Rectal smooth muscle tissue (tissue), 1 donor: Measurements from ENCODE around the gene SV2B.
A peak's percentile ranks its signal among the peaks of the same experiment; 100 is the strongest.
"Not testable (repeated sequence)": the region's sequence is repeated elsewhere in the genome, so short reads cannot be mapped to it uniquely, and the experiment has no call there.

Source experiments
- H3K27ac ChIP-seq: one replicate; pipeline ENCODE4 v1.7.0; 2013; ENCODE audit warnings: low read depth, low read length, inconsistent platforms
- H3K27me3 ChIP-seq: one replicate; pipeline ENCODE4 v1.7.0; 2013; ENCODE audit warnings: low read length; ENCODE audit not compliant: control insufficient read depth, insufficient read depth
- H3K36me3 ChIP-seq: one replicate; pipeline ENCODE4 v1.7.0; 2013; ENCODE audit warnings: low read length; ENCODE audit not compliant: control insufficient read depth, insufficient read depth
- H3K4me1 ChIP-seq: one replicate; pipeline ENCODE4 v1.7.0; 2013; ENCODE audit warnings: low read length; ENCODE audit not compliant: control insufficient read depth, insufficient read depth
- H3K4me3 ChIP-seq: one replicate; pipeline ENCODE4 v1.7.0; 2013; ENCODE audit warnings: low read length
- H3K9ac ChIP-seq: one replicate; pipeline ENCODE4 v1.7.0; 2013; ENCODE audit warnings: low read length

Gene SV2B

DNA sequence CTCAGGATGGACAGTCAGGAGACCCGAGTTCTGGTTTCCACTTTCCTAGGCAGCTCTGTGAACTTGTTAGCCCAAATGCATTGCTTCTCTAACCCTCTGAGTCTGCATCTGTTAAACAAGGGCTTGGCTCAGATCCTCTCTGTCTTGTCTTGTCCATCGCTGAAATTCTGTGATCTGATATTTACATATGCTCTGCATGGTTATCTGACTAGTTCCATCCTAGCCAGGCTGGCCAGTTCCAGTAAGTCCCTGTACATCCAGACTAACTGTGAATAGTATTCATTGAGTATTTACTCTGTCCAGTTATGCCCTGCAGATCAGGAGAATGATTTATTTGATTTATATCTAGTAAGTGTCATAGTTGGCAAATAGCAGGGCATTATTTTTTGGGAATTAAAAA lies 27.0 kb upstream of the SV2B start:
- Histone ChIP-seq H3K4me3 (no peak overlapping the region), H3K36me3 (no peaks in the 10 kb centered on the region), H3K4me1 (no peaks in the 10 kb centered on the region)

DNA sequence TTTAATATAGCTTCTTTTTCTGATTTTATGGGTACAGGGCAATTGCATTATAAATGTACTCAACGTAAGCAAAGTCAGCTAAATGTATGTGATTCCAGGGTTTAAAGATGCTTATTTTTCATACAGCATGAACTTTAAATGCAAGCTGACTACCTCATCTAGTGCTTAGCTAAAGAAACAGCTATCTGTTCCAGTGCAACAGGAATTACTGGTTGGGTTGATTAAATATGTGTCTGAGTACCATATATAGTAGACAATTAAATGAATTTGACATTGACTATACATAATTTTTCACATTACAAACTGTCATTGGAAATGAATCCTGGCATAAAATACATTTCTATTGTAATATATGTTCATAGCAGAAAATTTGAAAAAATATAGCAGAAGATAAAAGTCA lies 26.3 kb upstream of the SV2B start:
- Histone ChIP-seq H3K4me1 (no peaks in the 10 kb centered on the region), H3K36me3 (no peaks in the 10 kb centered on the region), H3K27me3 (no peaks in the 10 kb centered on the region), H3K4me3 (no peak overlapping the region), H3K27ac (no peak overlapping the region), H3K9ac (no peak overlapping the region)

More for the DNA sequence above, 27.0 kb upstream of the SV2B start:
- no peaks in the 10 kb centered on the region for H3K27me3 ChIP-seq
- no peak overlapping the region for H3K27ac ChIP-seq
- H3K9ac ChIP-seq = no peak overlapping the region

DNA sequence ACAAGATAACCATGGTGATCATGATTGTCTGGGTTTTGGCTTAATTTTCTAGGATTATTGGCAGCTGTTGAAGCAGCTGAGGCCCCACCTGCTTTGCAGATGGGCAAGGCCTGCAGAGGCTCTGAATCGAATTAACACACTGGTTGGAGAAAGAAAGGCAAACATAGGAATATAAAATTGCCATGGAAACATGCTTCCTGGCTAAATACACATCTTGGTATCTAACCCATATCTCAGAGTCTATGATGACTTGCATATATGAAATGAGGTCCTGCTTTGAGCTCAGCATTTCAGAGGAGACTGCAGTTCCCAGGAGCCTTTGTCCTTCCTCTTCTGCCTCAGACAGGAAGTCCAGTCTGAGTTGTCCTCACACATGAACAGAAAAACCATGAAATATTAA lies 24.3 kb upstream of the SV2B start:
- Histone ChIP-seq H3K36me3 (no peaks in the 10 kb centered on the region), H3K27ac (no peak overlapping the region), H3K4me1 (no peaks in the 10 kb centered on the region), H3K4me3 (no peak overlapping the region), H3K9ac (no peak overlapping the region), H3K27me3 (no peaks in the 10 kb centered on the region)

DNA sequence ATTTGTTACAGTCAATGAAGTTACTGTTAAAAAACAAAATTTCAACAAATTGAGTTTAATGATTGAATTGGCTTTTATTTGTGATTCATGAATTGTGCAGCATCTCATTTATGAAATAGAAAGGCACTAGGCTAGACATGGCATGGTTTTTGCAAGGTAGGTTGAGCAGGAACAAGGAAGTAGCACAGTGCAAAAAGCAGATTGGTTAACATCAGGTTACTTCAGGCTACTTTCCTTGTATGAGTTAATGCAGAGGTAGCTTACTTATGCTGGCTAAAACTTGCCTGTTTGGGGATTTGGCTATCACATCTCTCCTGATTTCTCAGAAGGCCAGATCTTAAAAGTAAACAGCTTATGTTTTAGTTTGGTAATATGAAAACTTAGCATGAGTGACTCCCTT lies 23.0 kb upstream of the SV2B start:
- Histone ChIP-seq H3K27me3 (no peaks in the 10 kb centered on the region), H3K4me3 (no peak overlapping the region), H3K4me1 (no peaks in the 10 kb centered on the region), H3K36me3 (no peaks in the 10 kb centered on the region), H3K27ac (no peak overlapping the region), H3K9ac (no peak overlapping the region)

DNA sequence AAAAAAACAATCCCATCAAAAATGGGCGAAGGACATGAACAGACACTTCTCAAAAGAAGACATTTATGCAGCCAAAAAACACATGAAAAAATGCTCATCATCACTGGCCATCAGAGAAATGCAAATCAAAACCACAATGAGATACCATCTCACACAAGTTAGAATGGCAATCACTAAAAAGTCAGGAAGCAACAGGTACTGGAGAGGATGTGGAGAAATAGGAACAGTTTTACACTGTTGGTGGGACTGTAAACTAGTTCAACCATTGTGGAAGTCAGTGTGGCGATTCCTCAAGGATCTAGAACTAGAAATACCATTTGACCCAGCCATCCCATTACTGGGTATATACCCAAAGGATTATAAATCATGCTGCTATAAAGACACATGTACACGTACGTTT lies 6.2 kb upstream of the SV2B start:
- H3K27me3 ChIP-seq, H3K27ac ChIP-seq, H3K4me3 ChIP-seq, H3K36me3 ChIP-seq, H3K4me1 ChIP-seq, H3K9ac ChIP-seq: not testable (repeated sequence)

DNA sequence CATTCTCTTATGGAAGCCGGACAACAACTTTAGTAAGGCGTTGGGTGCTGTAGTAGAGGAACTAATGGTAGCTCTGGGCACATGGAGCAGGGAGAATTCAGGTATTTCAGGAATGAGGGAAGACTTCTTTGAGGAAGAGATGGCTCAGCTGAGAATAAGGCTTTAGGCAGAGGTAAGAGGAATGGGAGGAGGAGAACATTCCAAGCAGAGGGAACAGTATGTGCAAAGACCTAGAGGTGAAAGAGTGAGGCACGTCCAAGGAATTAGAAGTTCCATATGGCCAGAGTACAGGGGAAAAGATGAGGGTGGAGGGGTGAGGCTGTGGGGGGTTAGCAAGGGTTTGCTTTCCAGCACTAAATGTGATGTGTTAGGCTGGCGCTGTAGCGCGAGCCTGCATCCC lies 1.6 kb upstream of the SV2B start:
- H3K27me3 ChIP-seq = peaks cover 24% of the 10 kb centered on the region
- H3K4me1 ChIP-seq = no peaks in the 10 kb centered on the region
- H3K27ac ChIP-seq = no peak overlapping the region
- no peak overlapping the region for H3K4me3 ChIP-seq
- H3K9ac ChIP-seq = no peak overlapping the region
- H3K36me3 ChIP-seq = no peaks in the 10 kb centered on the region

DNA sequence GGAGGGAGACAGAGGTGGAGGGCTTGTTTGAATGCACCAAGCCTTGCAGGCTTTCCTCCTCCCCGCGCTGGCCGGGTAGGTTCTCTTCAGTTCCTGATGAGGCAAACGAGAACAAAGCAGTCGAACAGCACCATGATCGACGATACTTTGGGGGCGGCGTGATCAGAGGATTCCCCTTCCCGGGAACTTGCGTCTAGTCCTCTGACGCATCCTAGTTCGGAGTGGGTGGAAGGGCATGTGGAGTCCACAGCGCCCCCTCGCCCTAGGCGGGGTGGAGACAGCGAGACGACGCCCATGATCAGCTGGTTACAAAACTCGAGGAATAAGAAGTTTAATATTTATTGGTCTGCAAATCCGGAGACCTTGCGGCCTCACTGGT lies 452 bp upstream of the SV2B start:
- H3K27me3 ChIP-seq = peaks cover 24% of the 10 kb centered on the region
- H3K4me1 ChIP-seq = no peaks in the 10 kb centered on the region
- no peak overlapping the region for H3K9ac ChIP-seq
- no peaks in the 10 kb centered on the region for H3K36me3 ChIP-seq
- H3K27ac ChIP-seq = no peak overlapping the region
- H3K4me3 ChIP-seq = peak overlapping the region; percentile 36

DNA sequence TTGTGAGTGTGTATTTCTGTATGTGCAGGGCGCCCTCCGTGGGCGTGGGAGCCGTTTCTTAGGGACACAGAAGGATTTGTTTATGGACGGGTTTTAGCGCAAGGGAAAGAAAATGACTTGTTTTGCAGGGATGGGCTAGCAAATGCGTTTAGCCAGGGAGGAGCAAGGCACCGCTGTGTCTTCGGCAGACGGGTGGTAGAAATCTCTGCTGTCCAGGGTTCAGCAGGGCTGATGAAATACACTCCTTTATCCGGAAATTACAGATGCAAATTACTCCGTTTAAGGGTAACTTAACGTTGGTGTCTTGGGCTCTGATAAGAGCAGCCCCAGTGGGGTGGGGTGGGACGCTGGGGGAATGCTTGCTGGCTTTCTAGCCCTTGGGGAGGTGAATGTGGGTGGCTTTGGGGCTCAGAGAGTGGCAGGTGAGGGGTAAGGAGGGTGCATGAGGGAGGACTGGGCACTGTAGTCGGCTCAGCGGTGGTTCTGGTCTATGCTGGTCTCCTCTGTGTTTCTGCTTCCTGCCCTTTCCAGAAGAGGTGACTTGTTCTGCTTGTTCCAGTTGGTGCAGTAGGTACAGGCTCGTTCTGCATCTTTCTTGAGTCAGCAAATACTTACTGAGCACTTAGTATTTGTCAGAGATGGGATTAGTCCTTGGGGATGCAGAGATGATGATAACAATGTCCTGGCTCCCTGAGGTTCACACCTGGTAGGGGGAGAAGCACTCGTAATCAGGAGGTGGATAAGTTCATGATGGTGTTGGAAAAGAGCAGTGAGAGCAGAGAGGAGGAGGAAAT lies 954 bp downstream of the SV2B start:
- Histone ChIP-seq H3K4me1 (no peaks in the 10 kb centered on the region), H3K36me3 (no peaks in the 10 kb centered on the region), H3K4me3 (peak overlapping the region; percentile 52), H3K9ac (no peak overlapping the region), H3K27me3 (peaks cover 24% of the 10 kb centered on the region), H3K27ac (no peak overlapping the region)

DNA sequence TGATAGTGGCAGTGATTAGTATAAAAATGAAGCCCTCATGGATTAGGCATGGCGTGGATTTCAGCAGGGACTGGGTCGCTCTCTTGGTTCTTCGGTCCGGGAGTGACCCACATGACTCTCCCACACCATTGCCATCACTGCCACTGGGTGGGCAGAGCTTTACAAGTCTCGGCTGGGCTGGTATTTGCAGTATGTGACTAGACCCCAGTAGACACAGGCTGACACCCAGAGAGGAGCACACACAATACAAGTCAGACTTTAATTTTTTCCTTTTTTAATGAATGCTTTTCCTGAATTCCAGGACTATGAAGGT lies 1.5 kb downstream of the SV2B start:
- Histone ChIP-seq H3K36me3 (no peaks in the 10 kb centered on the region), H3K4me1 (no peaks in the 10 kb centered on the region), H3K4me3 (no peak overlapping the region), H3K27ac (no peak overlapping the region), H3K9ac (no peak overlapping the region), H3K27me3 (peaks cover 24% of the 10 kb centered on the region)

DNA sequence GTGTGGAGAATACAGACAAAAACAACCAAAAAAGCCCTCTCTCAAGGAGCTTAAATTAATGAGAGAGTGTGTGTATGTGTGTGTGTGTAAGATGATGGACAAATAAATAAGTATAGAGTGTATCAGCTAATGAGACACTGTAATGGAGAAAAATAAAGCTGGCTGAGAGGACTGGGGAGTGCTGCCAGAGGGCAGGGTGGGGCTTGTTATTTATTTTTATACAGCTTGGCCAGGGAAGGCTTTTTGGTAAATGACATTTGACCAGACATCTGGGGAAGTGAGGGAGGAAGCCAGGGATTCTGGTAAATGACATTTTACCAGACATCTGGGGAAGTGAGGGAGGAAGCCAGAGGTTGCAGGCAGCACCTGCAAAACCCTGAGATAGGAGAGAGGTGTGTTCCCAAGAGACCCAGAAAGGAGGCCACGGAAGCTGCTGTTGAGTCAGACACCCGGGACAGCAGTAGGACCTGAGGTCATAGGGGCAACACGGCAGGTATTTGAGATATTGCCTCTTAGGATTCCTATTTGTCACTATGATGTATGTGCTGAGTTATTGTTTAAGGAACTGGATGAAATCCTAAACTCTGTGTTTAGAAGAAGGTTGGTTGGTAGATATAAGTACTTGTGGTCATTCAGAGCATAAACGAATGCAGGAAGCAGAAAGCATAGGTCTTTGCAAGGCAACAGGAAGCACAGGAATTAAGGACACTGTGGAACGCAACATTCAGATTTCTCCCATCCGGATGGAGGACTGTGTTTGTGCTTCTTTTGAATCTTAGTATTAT lies 2.7 kb downstream of the SV2B start:
- no peaks in the 10 kb centered on the region for H3K4me1 ChIP-seq
- no peak overlapping the region for H3K4me3 ChIP-seq
- H3K27ac ChIP-seq = no peak overlapping the region
- no peaks in the 10 kb centered on the region for H3K36me3 ChIP-seq
- peaks cover 24% of the 10 kb centered on the region for H3K27me3 ChIP-seq
- H3K9ac ChIP-seq = no peak overlapping the region

DNA sequence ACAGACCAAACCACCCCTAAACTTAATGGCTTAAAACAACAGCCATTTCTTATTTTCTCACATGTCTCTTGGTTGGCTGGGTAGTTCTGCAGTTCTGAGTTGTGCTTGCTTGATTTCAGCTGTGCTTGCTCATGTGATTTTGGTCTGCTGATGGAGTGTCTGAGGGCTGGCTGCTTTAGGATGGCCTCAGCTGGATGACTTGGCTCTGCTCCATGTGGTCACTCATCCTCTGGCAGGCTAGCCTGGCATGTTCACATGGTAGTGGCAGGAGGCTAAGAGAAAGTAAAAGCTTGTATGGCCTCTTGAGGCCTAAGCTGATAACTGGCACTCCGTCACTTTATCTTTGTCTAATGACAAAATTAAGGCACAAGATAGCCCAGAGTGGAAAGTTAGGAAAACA lies 4.1 kb downstream of the SV2B start:
- no peaks in the 10 kb centered on the region for H3K4me1 ChIP-seq
- peaks cover 15% of the 10 kb centered on the region for H3K27me3 ChIP-seq
- no peak overlapping the region for H3K27ac ChIP-seq
- H3K9ac ChIP-seq = no peak overlapping the region
- no peak overlapping the region for H3K4me3 ChIP-seq
- H3K36me3 ChIP-seq = no peaks in the 10 kb centered on the region

DNA sequence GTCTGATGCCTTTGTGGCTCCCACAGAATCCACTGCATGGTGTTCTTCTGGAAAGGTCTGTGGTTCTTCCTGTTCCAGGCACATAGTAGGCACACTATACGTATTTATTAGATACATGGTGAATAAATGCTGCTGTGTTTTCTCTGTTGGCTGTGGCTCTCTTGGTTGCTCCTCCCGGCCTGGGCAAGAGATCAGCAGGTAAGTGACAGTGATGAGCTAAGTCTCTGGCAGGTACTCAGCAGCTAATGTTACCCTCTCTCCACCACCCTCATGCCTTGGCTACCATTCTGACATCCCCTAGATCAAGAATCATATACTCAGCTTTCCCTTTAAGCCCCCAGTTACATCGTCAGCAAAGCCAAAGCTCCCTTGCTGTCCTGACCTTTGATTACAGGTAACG lies 8.4 kb downstream of the SV2B start:
- Histone ChIP-seq H3K4me3 (no peak overlapping the region), H3K4me1 (no peaks in the 10 kb centered on the region), H3K27ac (no peak overlapping the region), H3K27me3 (no peaks in the 10 kb centered on the region), H3K36me3 (no peaks in the 10 kb centered on the region), H3K9ac (no peak overlapping the region)

DNA sequence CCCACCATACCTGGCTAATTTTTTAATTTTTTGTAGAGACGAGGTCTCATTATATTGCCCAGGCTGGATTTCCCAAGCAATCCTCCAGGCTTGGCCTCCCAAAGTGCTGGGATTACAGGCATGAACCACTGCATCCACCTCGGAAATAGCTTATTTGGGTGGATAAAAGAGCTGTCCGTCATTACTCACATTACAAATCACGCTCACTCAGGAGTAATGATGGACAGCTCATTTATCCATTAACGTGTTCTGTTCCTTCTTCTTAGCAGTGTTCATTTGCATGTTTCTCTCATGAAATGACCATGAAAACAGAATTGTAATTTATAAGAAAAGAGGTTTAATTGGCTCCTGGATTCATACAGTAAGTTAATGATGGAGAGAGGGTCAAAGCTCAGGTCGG lies 9.8 kb downstream of the SV2B start:
- Histone ChIP-seq H3K9ac (no peak overlapping the region), H3K4me1 (no peaks in the 10 kb centered on the region), H3K36me3 (no peaks in the 10 kb centered on the region), H3K27me3 (no peaks in the 10 kb centered on the region), H3K4me3 (no peak overlapping the region), H3K27ac (no peak overlapping the region)
